WERI-Rb-1 (cell line): ENCODE measurements around the gene DDIAS.
"Not testable (repeated sequence)": the region's sequence is repeated elsewhere in the genome, so short reads cannot be mapped to it uniquely, and the experiment has no call there.

Source experiments
- DNase-seq: peaks from one replicate; pipeline ENCODE4 v3.0.0-alpha.2; 2020
- H3K27ac ChIP-seq: fragments of 250-450 bp; sonication (Bioruptor Pico); 2 replicates; pipeline ENCODE4 v1.5.1; 2020; ENCODE audit warnings: mild to moderate bottlenecking, moderate library complexity
- H3K27me3 ChIP-seq: fragments of 250-450 bp; sonication (Bioruptor Pico); 2 replicates; pipeline ENCODE4 v1.5.1; 2021; ENCODE audit warnings: mild to moderate bottlenecking, low read depth, moderate library complexity; ENCODE audit not compliant: insufficient read depth, severe bottlenecking
- H3K36me3 ChIP-seq: fragments of 250-450 bp; sonication (Bioruptor Pico); 2 replicates; pipeline ENCODE4 v1.5.1; 2020; ENCODE audit warnings: mild to moderate bottlenecking, moderate library complexity
- H3K4me3 ChIP-seq: 2 replicates; pipeline ENCODE4 v1.5.1; 2011; ENCODE audit warnings: low read depth, mild to moderate bottlenecking, control low read depth, low read length
- H3K9me3 ChIP-seq: fragments of 250-450 bp; sonication (Bioruptor Pico); 2 replicates; pipeline ENCODE4 v1.5.1; 2021; ENCODE audit warnings: mild to moderate bottlenecking, moderate library complexity; ENCODE audit not compliant: severe bottlenecking
- CTCF ChIP-seq: IDR thresholded peaks from 2 replicates; pipeline ENCODE4 v1.5.1; 2011; ENCODE audit warnings: low read depth, mild to moderate bottlenecking, control low read depth, inconsistent platforms, low read length

The DDIAS gene

GRCh38 chr11:82901165-82901921 lies at the start of gene DDIAS:
Gene DDIAS (plus strand): TSS chr11:82901736. CDS start chr11:82914739, 13,003 bp downstream.
- no peaks in the 10 kb centered on the region for H3K36me3 ChIP-seq
- TF ChIP-seq CTCF, result no peak
- peak; percentile 97 for DNase-seq
- H3K4me3 ChIP-seq, result peak within 1 kb of the TSS; percentile 83
- H3K9me3 ChIP-seq, result no peaks in the 10 kb centered on the region
- H3K27ac ChIP-seq, result peak within 1 kb of the TSS; percentile 56
- no peaks in the 10 kb centered on the region for H3K27me3 ChIP-seq

- Histone ChIP-seq H3K4me3 (no peak overlapping the region), H3K36me3 (no peaks in the 10 kb centered on the region), H3K9me3 (no peaks in the 10 kb centered on the region), H3K27me3 (no peaks in the 10 kb centered on the region), H3K27ac (no peak overlapping the region)
- no peak for DNase-seq
- TF ChIP-seq CTCF, result no peak
Observed at GRCh38 chr11:82854242-82854641, 47.3 kb upstream of the DDIAS start.

- not testable (repeated sequence) for DNase-seq, H3K27ac ChIP-seq, H3K9me3 ChIP-seq, H3K36me3 ChIP-seq, H3K27me3 ChIP-seq, H3K4me3 ChIP-seq
Observed at GRCh38 chr11:82854916-82855315, 46.6 kb upstream of the DDIAS start.

- no peaks in the 10 kb centered on the region for H3K9me3 ChIP-seq
- no peak overlapping the region for H3K4me3 ChIP-seq
- TF ChIP-seq CTCF, result no peak
- H3K36me3 ChIP-seq, result no peaks in the 10 kb centered on the region
- no peak overlapping the region for H3K27ac ChIP-seq
- DNase-seq, result no peak
- no peaks in the 10 kb centered on the region for H3K27me3 ChIP-seq
Observed at GRCh38 chr11:82855616-82856015, 45.9 kb upstream of the DDIAS start.

GRCh38 chr11:82857145-82857544 lies 44.4 kb upstream of the DDIAS start:
- no peaks in the 10 kb centered on the region for H3K27me3 ChIP-seq
- H3K9me3 ChIP-seq, result no peaks in the 10 kb centered on the region
- TF ChIP-seq CTCF, result no peak
- no peak overlapping the region for H3K4me3 ChIP-seq
- no peak overlapping the region for H3K27ac ChIP-seq
- no peak for DNase-seq
- H3K36me3 ChIP-seq, result no peaks in the 10 kb centered on the region

GRCh38 chr11:82858133-82858532 lies 43.4 kb upstream of the DDIAS start:
- no peak overlapping the region for H3K27ac ChIP-seq
- no peak overlapping the region for H3K4me3 ChIP-seq
- no peaks in the 10 kb centered on the region for H3K9me3 ChIP-seq

More at GRCh38 chr11:82858133-82858532, 43.4 kb upstream of the DDIAS start:
- DNase-seq, result no peak
- no peak for TF ChIP-seq CTCF
- Histone ChIP-seq H3K27me3 (no peaks in the 10 kb centered on the region), H3K36me3 (no peaks in the 10 kb centered on the region)
